DND-41 (cell line): ENCODE measurements around the gene SH3BGR.
A peak's percentile ranks its signal among the peaks of the same experiment; 100 is the strongest.

ENCODE experiments used
- ATAC-seq: fragments of 200-7000 bp; cut with Tn5 transposase; 3 replicates; pipeline ENCODE4 v1.9.1; 2021; ENCODE audit warnings: low read depth; ENCODE audit not compliant: insufficient read depth
- DNase-seq: peaks from one replicate; pipeline ENCODE4 v3.0.0-alpha.2; 2020
- H2AFZ ChIP-seq: 2 replicates; pipeline ENCODE4 v1.6.0; 2012; ENCODE audit warnings: low read depth, low read length
- H3K27ac ChIP-seq: 2 replicates; pipeline ENCODE4 v1.5.1; 2012; ENCODE audit warnings: low read length, inconsistent platforms
- H3K27me3 ChIP-seq: fragments of 200-600 bp; sonication (generic); 2 replicates; pipeline ENCODE4 v1.6.0; 2012; ENCODE audit warnings: low read length, mild to moderate bottlenecking, inconsistent platforms; ENCODE audit not compliant: insufficient read depth, poor library complexity
- H3K36me3 ChIP-seq: 2 replicates; pipeline ENCODE4 v1.5.1; 2012; ENCODE audit warnings: low read length, inconsistent platforms; ENCODE audit not compliant: insufficient read depth
- H3K4me1 ChIP-seq: 2 replicates; pipeline ENCODE4 v1.5.1; 2012; ENCODE audit warnings: mild to moderate bottlenecking, low read length; ENCODE audit not compliant: insufficient read depth
- H3K4me2 ChIP-seq: 2 replicates; pipeline ENCODE4 v1.6.0; 2012; ENCODE audit warnings: mild to moderate bottlenecking, moderate library complexity, low read length, inconsistent platforms; ENCODE audit not compliant: insufficient read depth
- H3K4me3 ChIP-seq, 2 experiments: fragments of 200-600 bp in 1 of 2; shearing (Covaris generic) in 1 of 2; 2 replicates each; pipeline ENCODE4 v1.5.1; 2012 to 2016; ENCODE audit warnings: inconsistent platforms in 2 of 2, low read length in 2 of 2, mild to moderate bottlenecking in 2 of 2, low read depth in 1 of 2, moderate library complexity in 1 of 2
- H3K79me2 ChIP-seq: 2 replicates; pipeline ENCODE4 v1.6.0; 2012; ENCODE audit warnings: low read length, inconsistent platforms; ENCODE audit not compliant: insufficient read depth
- H3K9ac ChIP-seq: 2 replicates; pipeline ENCODE4 v1.6.0; 2012; ENCODE audit warnings: low read depth, mild to moderate bottlenecking, inconsistent platforms, low read length, moderate library complexity
- H3K9me3 ChIP-seq: 2 replicates; pipeline ENCODE4 v1.5.1; 2012; ENCODE audit warnings: low read length, moderate library complexity, mild to moderate bottlenecking, inconsistent platforms; ENCODE audit not compliant: insufficient read depth, severe bottlenecking
- H4K20me1 ChIP-seq: 2 replicates; pipeline ENCODE4 v1.6.0; 2012; ENCODE audit warnings: low read length; ENCODE audit not compliant: insufficient read depth
- CTCF ChIP-seq: IDR thresholded peaks from 2 replicates; pipeline ENCODE4 v1.5.1; 2012; ENCODE audit warnings: borderline replicate concordance, low read length, moderate library complexity, mild to moderate bottlenecking; ENCODE audit not compliant: poor library complexity, severe bottlenecking; ENCODE audit errors: extremely low read depth
- EZH2 ChIP-seq: IDR thresholded peaks from 3 replicates; pipeline ENCODE4 v1.6.1; 2012; ENCODE audit warnings: borderline replicate concordance, low read depth, mild to moderate bottlenecking, moderate library complexity, low read length, inconsistent platforms; ENCODE audit not compliant: severe bottlenecking

The SH3BGR gene

DNA sequence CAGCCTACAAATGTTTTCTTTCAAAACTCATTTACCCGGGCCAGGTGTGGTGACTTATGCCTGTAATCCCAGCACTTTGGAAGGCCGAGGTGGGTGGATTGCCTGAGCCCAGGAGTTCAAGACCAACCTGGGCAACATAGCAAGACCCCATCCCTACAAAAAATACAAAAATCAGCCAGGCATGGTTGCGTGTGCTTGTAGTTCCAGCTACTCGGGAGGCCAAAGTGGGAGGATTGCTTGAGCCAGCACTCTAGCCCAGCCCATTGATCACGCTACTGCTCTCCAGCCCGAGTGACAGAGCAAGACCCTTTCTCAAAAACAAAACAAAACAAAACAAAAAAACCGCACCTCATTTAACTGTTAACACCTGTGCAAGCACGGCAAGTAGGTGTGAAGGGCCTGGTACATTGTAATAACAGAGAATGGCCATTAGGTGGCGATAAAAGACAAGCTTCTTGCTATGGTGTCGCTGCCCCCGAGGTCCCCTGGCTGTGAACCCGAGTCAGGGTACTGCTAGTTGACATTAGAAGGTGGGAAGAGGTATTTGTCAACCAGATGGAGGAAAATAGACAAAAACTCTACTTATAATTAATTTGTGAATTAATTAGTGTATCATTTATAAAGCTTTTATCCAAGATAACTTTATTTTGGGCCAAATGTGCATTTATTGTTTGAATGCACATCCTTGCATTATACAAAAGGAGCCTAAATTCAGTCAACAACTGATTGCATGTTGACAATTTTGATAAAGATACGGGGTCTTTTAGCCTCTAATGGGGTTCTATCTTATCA lies 66.5 kb downstream of the SH3BGR start:
- DNase-seq (peak; percentile 62), ATAC-seq (peak; percentile 88)
- no peaks in the 10 kb centered on the region for H3K4me1 ChIP-seq
- H4K20me1 ChIP-seq = no peaks in the 10 kb centered on the region
- no peak overlapping the region for H2AFZ ChIP-seq
- peak; percentile 92 for TF ChIP-seq CTCF
- TF ChIP-seq EZH2 = no peak
- no peaks in the 10 kb centered on the region for H3K36me3 ChIP-seq
- no peak overlapping the region for H3K4me2 ChIP-seq
- no peak overlapping the region for H3K27ac ChIP-seq
- H3K27me3 ChIP-seq = no peaks in the 10 kb centered on the region
- H3K4me3 ChIP-seq = no peak overlapping the region
- no peak overlapping the region for H3K9ac ChIP-seq
- H3K79me2 ChIP-seq = no peaks in the 10 kb centered on the region
- no peaks in the 10 kb centered on the region for H3K9me3 ChIP-seq

- H3K79me2 ChIP-seq = no peaks in the 10 kb centered on the region
- no peak overlapping the region for H2AFZ ChIP-seq
- no peaks in the 10 kb centered on the region for H3K9me3 ChIP-seq
- H3K27me3 ChIP-seq = no peaks in the 10 kb centered on the region
- no peak overlapping the region for H3K4me3 ChIP-seq
- no peak for TF ChIP-seq EZH2
- ATAC-seq = no peak
- no peak overlapping the region for H3K27ac ChIP-seq
- DNase-seq = no peak
- H3K36me3 ChIP-seq = no peaks in the 10 kb centered on the region
- no peak overlapping the region for H3K4me2 ChIP-seq
- no peaks in the 10 kb centered on the region for H3K4me1 ChIP-seq
- no peak overlapping the region for H3K9ac ChIP-seq
- H4K20me1 ChIP-seq = no peaks in the 10 kb centered on the region
Observed at GRCh38 chr21:39518847-39519210, 67.1 kb downstream of the SH3BGR start.

DNA sequence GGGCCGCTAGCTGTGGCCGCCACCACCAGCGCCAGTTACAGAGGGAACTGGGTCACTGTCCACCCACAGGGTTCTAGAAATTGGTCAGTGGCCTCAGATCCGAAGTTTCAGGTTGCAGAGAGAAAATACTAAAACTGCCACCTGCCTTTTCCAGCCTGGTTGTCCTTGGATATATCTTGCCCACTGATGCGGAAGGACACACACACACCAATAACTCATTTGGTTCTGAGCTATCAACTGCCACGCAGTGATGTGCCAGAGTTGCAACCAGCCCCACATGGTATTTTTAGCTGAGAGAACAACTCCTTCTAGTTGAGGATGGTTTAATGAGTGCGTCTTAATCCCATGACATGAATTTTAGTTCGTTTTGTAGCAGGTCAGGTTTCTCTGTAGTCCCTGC lies 68.1 kb downstream of the SH3BGR start:
- no peak overlapping the region for H2AFZ ChIP-seq
- H3K9me3 ChIP-seq = no peaks in the 10 kb centered on the region
- H3K36me3 ChIP-seq = no peaks in the 10 kb centered on the region
- DNase-seq (no peak), ATAC-seq (no peak)
- H3K79me2 ChIP-seq = no peaks in the 10 kb centered on the region
- no peak for TF ChIP-seq EZH2
- no peak for TF ChIP-seq CTCF
- H3K4me1 ChIP-seq = no peaks in the 10 kb centered on the region
- no peak overlapping the region for H3K9ac ChIP-seq
- H3K27ac ChIP-seq = no peak overlapping the region
- H3K4me3 ChIP-seq = no peak overlapping the region
- no peaks in the 10 kb centered on the region for H4K20me1 ChIP-seq
- H3K4me2 ChIP-seq = no peak overlapping the region
- H3K27me3 ChIP-seq = no peaks in the 10 kb centered on the region

DNA sequence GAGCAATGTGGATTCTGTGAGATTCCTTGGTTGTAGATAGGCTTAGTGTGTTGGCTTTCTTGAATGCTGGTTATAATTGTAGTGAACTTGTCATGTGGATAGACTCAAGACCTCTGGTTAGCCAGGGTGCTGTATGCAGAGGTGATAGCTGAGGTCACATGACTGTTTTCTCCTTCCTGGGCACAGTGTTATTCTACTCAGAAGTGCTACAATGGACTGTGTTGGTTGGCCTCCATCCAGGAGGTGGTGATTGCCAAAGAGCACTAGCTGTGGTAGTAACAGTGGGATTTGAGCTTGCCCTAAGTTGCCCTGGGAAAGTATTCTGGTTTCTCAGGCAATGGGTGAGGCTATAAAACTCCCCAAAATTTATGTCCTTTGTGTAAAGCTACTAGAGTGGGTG lies 71.6 kb downstream of the SH3BGR start:
- H2AFZ ChIP-seq = no peak overlapping the region
- peaks cover 16% of the 10 kb centered on the region for H3K27me3 ChIP-seq
- H3K79me2 ChIP-seq = no peaks in the 10 kb centered on the region
- H3K4me3 ChIP-seq = no peak overlapping the region
- H4K20me1 ChIP-seq = no peaks in the 10 kb centered on the region
- H3K4me1 ChIP-seq = no peaks in the 10 kb centered on the region
- no peak overlapping the region for H3K27ac ChIP-seq
- TF ChIP-seq CTCF (no peak), EZH2 (no peak)
- no peaks in the 10 kb centered on the region for H3K9me3 ChIP-seq
- H3K36me3 ChIP-seq = no peaks in the 10 kb centered on the region
- DNase-seq (no peak), ATAC-seq (no peak)
- no peak overlapping the region for H3K4me2 ChIP-seq
- no peak overlapping the region for H3K9ac ChIP-seq
